Mesendoderm (in vitro differentiated cells): ENCODE results near the gene RAC3.

Experiments used
- DNase-seq: peaks from one replicate; pipeline ENCODE4 v3.0.0; 2013
- H2AK5ac ChIP-seq: 2 replicates; pipeline ENCODE4 v1.6.1; 2013; ENCODE audit warnings: low read length, inconsistent platforms
- H2BK120ac ChIP-seq: 2 replicates; pipeline ENCODE4 v1.6.1; 2013; ENCODE audit warnings: low read depth, mild to moderate bottlenecking, low read length, moderate library complexity, mixed read lengths
- H2BK15ac ChIP-seq: replicated peaks from 2 replicates; pipeline ENCODE4 v1.6.1; 2013; ENCODE audit warnings: low read depth, mild to moderate bottlenecking, moderate library complexity
- H2BK5ac ChIP-seq: 2 replicates; pipeline ENCODE4 v1.6.1; 2013; ENCODE audit warnings: low read length, inconsistent platforms
- H3K18ac ChIP-seq: 2 replicates; pipeline ENCODE4 v1.6.1; 2013; ENCODE audit warnings: mild to moderate bottlenecking, low read length, mixed read lengths
- H3K23ac ChIP-seq: one replicate; pipeline ENCODE4 v1.6.1; 2013; ENCODE audit warnings: low read length
- H3K27ac ChIP-seq: 2 replicates; pipeline ENCODE4 v1.5.1; 2013; ENCODE audit warnings: low read depth, mild to moderate bottlenecking, inconsistent platforms, low read length, moderate library complexity
- H3K27me3 ChIP-seq: 2 replicates; pipeline ENCODE4 v1.6.1; 2013; ENCODE audit warnings: low read length, control low read depth, mild to moderate bottlenecking, inconsistent platforms; ENCODE audit not compliant: insufficient read depth, poor library complexity
- H3K36me3 ChIP-seq: 2 replicates; pipeline ENCODE4 v1.6.1; 2013; ENCODE audit warnings: low read length, inconsistent platforms; ENCODE audit not compliant: control insufficient read depth, insufficient read depth
- H3K4ac ChIP-seq: one replicate; pipeline ENCODE4 v1.6.1; 2013; ENCODE audit warnings: low read depth, mild to moderate bottlenecking, low read length, moderate library complexity
- H3K4me1 ChIP-seq: 2 replicates; pipeline ENCODE4 v1.6.1; 2013; ENCODE audit warnings: low read depth, low read length, inconsistent platforms; ENCODE audit not compliant: control insufficient read depth
- H3K4me2 ChIP-seq: 2 replicates; pipeline ENCODE4 v1.6.1; 2013; ENCODE audit warnings: low read length
- H3K4me3 ChIP-seq: 2 replicates; pipeline ENCODE4 v1.5.1; 2013; ENCODE audit warnings: mild to moderate bottlenecking, low read length
- H3K56ac ChIP-seq: one replicate; pipeline ENCODE4 v1.6.1; 2013; ENCODE audit warnings: low read length
- H3K79me1 ChIP-seq: 2 replicates; pipeline ENCODE4 v1.6.1; 2013; ENCODE audit warnings: low read length, inconsistent platforms
- H3K79me2 ChIP-seq: 2 replicates; pipeline ENCODE4 v1.6.1; 2013; ENCODE audit warnings: mild to moderate bottlenecking, low read length; ENCODE audit not compliant: control insufficient read depth, insufficient read depth
- H3K9ac ChIP-seq: 2 replicates; pipeline ENCODE4 v1.6.1; 2013; ENCODE audit warnings: low read length, inconsistent platforms
- H4K5ac ChIP-seq: one replicate; pipeline ENCODE4 v1.6.1; 2013; ENCODE audit warnings: low read length
- H4K8ac ChIP-seq: one replicate; pipeline ENCODE4 v1.6.1; 2013; ENCODE audit warnings: low read depth, mild to moderate bottlenecking, control low read depth, low read length, moderate library complexity
- WGBS: extraction: QIAGEN DNeasy Blood & Tissue Kit; methylation state at CpG from one replicate; pipeline ENCODE4 v1.1.7; 2013; ENCODE audit warnings: low lambda C conversion rate, missing lambda C conversion rate; ENCODE audit not compliant: insufficient coverage; ENCODE audit errors: extremely low coverage; 5-methylcytosine and 5-hydroxymethylcytosine counted together

RAC3 gene

GRCh38 chr17:82046903-82047302 is 15.4 kb downstream of the RAC3 start:
- Histone ChIP-seq H3K4me1 (no peaks in the 10 kb centered on the region), H2AK5ac (no peak overlapping the region), H3K4me2 (no peak overlapping the region), H4K8ac (no peak overlapping the region), H3K36me3 (peaks cover 2% of the 10 kb centered on the region), H3K4me3 (no peak overlapping the region), H3K56ac (no peak overlapping the region), H2BK15ac (no peak overlapping the region), H3K79me1 (no peaks in the 10 kb centered on the region), H2BK120ac (no peak overlapping the region), H3K18ac (no peak overlapping the region), H3K23ac (no peak overlapping the region), H3K79me2 (no peaks in the 10 kb centered on the region), H2BK5ac (no peak overlapping the region), H3K9ac (no peak overlapping the region), H4K5ac (no peak overlapping the region), H3K4ac (no peak overlapping the region), H3K27me3 (no peaks in the 10 kb centered on the region), H3K27ac (no peak overlapping the region)
- no CpG with 5 or more reads among the region's 21 CpGs for WGBS
- no peak for DNase-seq

DNA sequence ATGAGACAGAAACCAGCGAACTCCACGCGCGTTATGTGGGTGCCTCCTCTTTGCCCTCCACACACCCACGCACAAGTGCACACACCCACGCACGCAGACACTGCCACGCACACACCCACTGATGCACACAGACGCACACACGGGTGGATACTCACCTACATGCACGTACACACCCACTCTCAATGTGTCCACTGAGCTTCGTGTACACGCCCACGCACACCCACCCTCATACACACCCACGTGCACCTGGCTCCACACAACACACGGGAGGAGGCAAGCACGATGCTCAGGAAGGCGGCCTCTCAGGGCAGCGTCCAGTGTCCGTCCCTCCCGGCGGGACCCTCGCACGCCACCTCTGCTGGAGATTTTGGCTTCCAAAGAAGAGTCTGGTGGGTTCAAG is 15.9 kb downstream of the RAC3 start:
- H4K8ac ChIP-seq = no peak overlapping the region
- no peak overlapping the region for H2AK5ac ChIP-seq
- peaks cover 3% of the 10 kb centered on the region for H3K79me2 ChIP-seq
- H3K56ac ChIP-seq = no peak overlapping the region
- no CpG with 5 or more reads among the region's 24 CpGs for WGBS
- H2BK5ac ChIP-seq = no peak overlapping the region
- no peaks in the 10 kb centered on the region for H3K27me3 ChIP-seq
- H3K4ac ChIP-seq = no peak overlapping the region
- no peak overlapping the region for H3K4me3 ChIP-seq
- no peak overlapping the region for H2BK120ac ChIP-seq
- H3K27ac ChIP-seq = no peak overlapping the region
- DNase-seq = no peak
- H4K5ac ChIP-seq = no peak overlapping the region
- H3K79me1 ChIP-seq = no peaks in the 10 kb centered on the region
- H3K36me3 ChIP-seq = peaks cover 2% of the 10 kb centered on the region
- H3K23ac ChIP-seq = no peak overlapping the region
- H3K9ac ChIP-seq = no peak overlapping the region
- H3K4me2 ChIP-seq = no peak overlapping the region
- H2BK15ac ChIP-seq = no peak overlapping the region
- no peak overlapping the region for H3K18ac ChIP-seq
- no peaks in the 10 kb centered on the region for H3K4me1 ChIP-seq

DNA sequence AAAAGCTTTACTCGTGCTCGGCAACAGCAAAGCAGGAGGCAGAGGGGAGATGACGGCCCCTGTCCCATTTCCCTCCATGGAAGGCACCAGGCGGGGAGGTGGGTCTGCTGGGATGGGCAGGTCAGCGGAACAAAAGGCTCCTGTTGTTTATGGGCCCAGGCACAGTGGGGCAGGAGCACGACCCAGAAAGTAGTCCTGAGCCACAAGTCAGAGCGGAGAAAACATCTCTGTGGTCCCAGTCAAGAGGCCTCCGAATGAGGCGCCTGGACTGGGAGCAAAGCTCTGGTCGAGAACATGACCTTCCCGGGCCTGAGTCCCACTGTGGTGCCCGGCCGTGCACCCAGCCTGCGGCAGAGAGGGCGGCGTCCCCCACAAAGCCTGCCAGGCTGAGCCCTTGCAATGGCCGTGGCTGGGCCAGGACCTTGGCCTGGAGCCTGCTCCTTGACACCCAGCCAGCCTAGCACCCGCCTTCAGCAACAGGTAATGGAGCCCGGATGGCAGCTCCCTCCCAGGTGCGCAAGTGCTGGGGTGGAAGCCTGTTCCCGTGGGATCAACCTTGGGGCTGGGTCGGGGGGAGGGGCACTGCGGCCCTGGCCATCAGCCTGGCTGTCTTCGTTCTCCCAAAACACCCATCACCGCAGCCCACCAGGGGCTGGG is 16.6 kb downstream of the RAC3 start:
- Histone ChIP-seq H3K56ac (no peak overlapping the region), H3K27me3 (no peaks in the 10 kb centered on the region), H4K8ac (no peak overlapping the region), H2BK120ac (no peak overlapping the region), H2BK15ac (no peak overlapping the region), H3K9ac (no peak overlapping the region), H3K79me2 (peaks cover 7% of the 10 kb centered on the region), H3K23ac (no peak overlapping the region), H3K4me1 (no peaks in the 10 kb centered on the region), H3K4ac (no peak overlapping the region), H4K5ac (no peak overlapping the region), H2AK5ac (no peak overlapping the region), H2BK5ac (no peak overlapping the region), H3K27ac (no peak overlapping the region), H3K4me2 (no peak overlapping the region), H3K4me3 (no peak overlapping the region), H3K79me1 (peaks cover 3% of the 10 kb centered on the region), H3K36me3 (peaks cover 2% of the 10 kb centered on the region), H3K18ac (no peak overlapping the region)
- no CpG with 5 or more reads among the region's 25 CpGs for WGBS
- no peak for DNase-seq

- no peak overlapping the region for H2BK15ac ChIP-seq
- no peak overlapping the region for H3K27ac ChIP-seq
- no peak overlapping the region for H2BK120ac ChIP-seq
- no peak overlapping the region for H3K4me2 ChIP-seq
- H3K4ac ChIP-seq = no peak overlapping the region
- H3K4me1 ChIP-seq = no peaks in the 10 kb centered on the region
- H4K5ac ChIP-seq = no peak overlapping the region
- WGBS = no CpG with 5 or more reads among the region's 20 CpGs
- DNase-seq = no peak
- peaks cover 2% of the 10 kb centered on the region for H3K36me3 ChIP-seq
- no peak overlapping the region for H3K23ac ChIP-seq
- no peak overlapping the region for H3K18ac ChIP-seq
- no peak overlapping the region for H2AK5ac ChIP-seq
- no peak overlapping the region for H3K56ac ChIP-seq
- H3K27me3 ChIP-seq = no peaks in the 10 kb centered on the region
- H3K9ac ChIP-seq = no peak overlapping the region
- H3K4me3 ChIP-seq = no peak overlapping the region
- H2BK5ac ChIP-seq = no peak overlapping the region
- peaks cover 7% of the 10 kb centered on the region for H3K79me2 ChIP-seq
- peaks cover 3% of the 10 kb centered on the region for H3K79me1 ChIP-seq
- no peak overlapping the region for H4K8ac ChIP-seq
These were observed 17.1 kb downstream of the RAC3 start for GRCh38 chr17:82048571-82048971.

GRCh38 chr17:82049106-82049505 is 17.6 kb downstream of the RAC3 start:
- Histone ChIP-seq H3K4me1 (no peaks in the 10 kb centered on the region), H3K4me3 (no peak overlapping the region), H3K27ac (no peak overlapping the region), H3K56ac (no peak overlapping the region), H3K18ac (no peak overlapping the region), H2BK120ac (no peak overlapping the region), H3K36me3 (peaks cover 2% of the 10 kb centered on the region), H3K79me2 (peaks cover 7% of the 10 kb centered on the region), H4K5ac (no peak overlapping the region), H3K79me1 (peaks cover 3% of the 10 kb centered on the region), H4K8ac (no peak overlapping the region), H2BK5ac (no peak overlapping the region), H3K4me2 (no peak overlapping the region), H2BK15ac (no peak overlapping the region), H3K23ac (no peak overlapping the region), H2AK5ac (no peak overlapping the region), H3K27me3 (no peaks in the 10 kb centered on the region), H3K4ac (no peak overlapping the region), H3K9ac (no peak overlapping the region)
- no CpG with 5 or more reads among the region's 8 CpGs for WGBS
- no peak for DNase-seq

DNA sequence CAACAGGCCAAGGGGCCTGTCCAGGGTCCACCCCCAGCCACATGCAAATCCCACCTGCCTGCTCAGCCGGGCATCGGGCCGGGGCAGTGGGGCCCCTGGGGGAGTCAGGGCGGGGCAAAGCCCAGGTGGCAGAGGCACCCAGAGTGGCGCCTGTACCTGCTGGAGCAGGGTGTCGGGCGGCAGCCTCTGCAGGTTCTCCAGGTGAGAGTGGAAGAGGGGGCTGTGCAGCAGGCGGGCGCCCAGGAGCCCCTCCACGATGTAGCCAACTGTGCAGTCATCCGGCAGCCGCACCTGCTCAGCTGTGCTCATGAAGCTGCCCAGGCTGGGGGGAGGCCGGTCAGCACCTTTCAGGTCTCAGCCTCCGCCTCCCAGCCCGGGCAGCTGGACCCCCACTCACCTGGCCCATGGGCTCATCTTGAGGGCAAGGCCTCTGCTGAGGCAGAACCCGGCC is 18.1 kb downstream of the RAC3 start:
- Histone ChIP-seq H3K4me1 (no peaks in the 10 kb centered on the region), H2BK15ac (no peak overlapping the region), H3K56ac (no peak overlapping the region), H3K27me3 (no peaks in the 10 kb centered on the region), H2AK5ac (no peak overlapping the region), H2BK5ac (no peak overlapping the region), H3K18ac (no peak overlapping the region), H2BK120ac (no peak overlapping the region), H4K8ac (no peak overlapping the region), H3K4me3 (no peak overlapping the region), H3K79me2 (peaks cover 7% of the 10 kb centered on the region), H3K4ac (no peak overlapping the region), H3K23ac (no peak overlapping the region), H3K4me2 (no peak overlapping the region), H4K5ac (no peak overlapping the region), H3K79me1 (peaks cover 3% of the 10 kb centered on the region), H3K27ac (no peak overlapping the region), H3K9ac (no peak overlapping the region), H3K36me3 (peaks cover 2% of the 10 kb centered on the region)
- DNase-seq = no peak
- no CpG with 5 or more reads among the region's 16 CpGs for WGBS
